Measurements from ENCODE around the gene KRTAP3-3.

- TF ChIP-seq, protein P1, sequence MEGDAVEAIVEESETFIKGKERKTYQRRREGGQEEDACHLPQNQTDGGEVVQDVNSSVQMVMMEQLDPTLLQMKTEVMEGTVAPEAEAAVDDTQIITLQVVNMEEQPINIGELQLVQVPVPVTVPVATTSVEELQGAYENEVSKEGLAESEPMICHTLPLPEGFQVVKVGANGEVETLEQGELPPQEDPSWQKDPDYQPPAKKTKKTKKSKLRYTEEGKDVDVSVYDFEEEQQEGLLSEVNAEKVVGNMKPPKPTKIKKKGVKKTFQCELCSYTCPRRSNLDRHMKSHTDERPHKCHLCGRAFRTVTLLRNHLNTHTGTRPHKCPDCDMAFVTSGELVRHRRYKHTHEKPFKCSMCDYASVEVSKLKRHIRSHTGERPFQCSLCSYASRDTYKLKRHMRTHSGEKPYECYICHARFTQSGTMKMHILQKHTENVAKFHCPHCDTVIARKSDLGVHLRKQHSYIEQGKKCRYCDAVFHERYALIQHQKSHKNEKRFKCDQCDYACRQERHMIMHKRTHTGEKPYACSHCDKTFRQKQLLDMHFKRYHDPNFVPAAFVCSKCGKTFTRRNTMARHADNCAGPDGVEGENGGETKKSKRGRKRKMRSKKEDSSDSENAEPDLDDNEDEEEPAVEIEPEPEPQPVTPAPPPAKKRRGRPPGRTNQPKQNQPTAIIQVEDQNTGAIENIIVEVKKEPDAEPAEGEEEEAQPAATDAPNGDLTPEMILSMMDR (IDR thresholded peaks at IDR 0.05; ENCODE audit: borderline replicate concordance, extremely low read depth, low read length, poor library complexity, severe bottlenecking) = no peak
- no peak for TF ChIP-seq EZH2 (IDR thresholded peaks at IDR 0.05; ENCODE audit: borderline replicate concordance, low read depth, low read length, severe bottlenecking)
Measured at GRCh38 chr17:41020336-41020735, 26.4 kb upstream of the KRTAP3-3 start.
